ENCODE data around the gene AZIN2. TPM values are rescaled to one million over a fixed set of nuclear protein-coding genes. Genes with fewer than 3 reads are reported as not detected.

AZIN2 gene
- total and polyA plus RNA-seq, 10 of the 15 experiments (the other 5 are each of a cell fraction or from before 2014, with no cell fraction given): 0.02 to 0.85 (median 0.23) TPM

DNA sequence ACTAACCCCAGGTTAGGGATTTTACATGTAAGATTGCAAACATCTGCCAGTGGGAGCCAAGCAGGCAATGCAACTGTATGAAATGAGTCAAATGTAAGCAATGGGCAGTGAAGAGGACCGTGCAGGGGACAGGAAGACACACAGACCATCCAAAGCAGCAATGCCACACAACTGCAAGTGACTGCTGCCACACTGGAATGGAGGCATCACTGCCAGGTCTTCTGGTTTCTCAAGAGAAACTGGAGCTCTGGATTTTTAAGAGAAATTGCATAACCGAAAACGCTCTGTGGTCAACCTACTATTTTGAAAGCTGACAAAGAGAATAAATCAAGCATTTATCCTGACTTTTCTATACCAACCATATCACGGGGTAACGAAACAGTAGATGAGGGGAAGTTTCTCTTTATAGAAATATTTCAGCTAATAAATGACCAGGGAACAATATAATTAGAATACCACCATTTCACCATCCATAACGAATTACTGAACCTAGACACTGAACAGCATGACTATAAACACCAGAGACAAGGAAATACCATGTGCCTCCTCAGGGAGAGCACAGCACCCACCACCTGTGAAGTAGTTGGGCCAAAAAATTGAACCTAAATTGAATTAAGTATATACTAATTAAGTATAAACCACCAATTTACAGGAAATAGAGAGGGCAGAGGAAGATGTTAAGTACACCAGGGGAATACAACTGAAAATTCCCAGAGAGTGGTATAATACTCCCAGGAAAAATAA lies 48.7 kb upstream of the AZIN2 start:
- ATAC-seq (no peak), DNase-seq (ENCODE audit: low read depth, low spot score) (no peak), FAIRE-seq (no peak)
- no peaks in the 10 kb centered on the region for H3K27me3 ChIP-seq (replicated peaks in 1 of 2; ENCODE audit: control insufficient read depth in 2 of 2, insufficient read depth in 2 of 2, low read length in 1 of 2)
- intact Hi-C loops (cut with micrococcal nuclease; ENCODE audit: unreplicated experiment): no loop called here
- CTCF ChIA-PET: interaction anchor here (0.8 to 1.4 kb wide), 3 partner anchors 10 to 86 kb away, joined by 3 read pairs; no protein-coding TSS in a partner anchor
- H3K4me2 ChIP-seq (ENCODE audit: control insufficient read depth, insufficient read depth): peak overlapping the region; percentile 78
- peaks cover 92% of the 10 kb centered on the region for H3K79me2 ChIP-seq (ENCODE audit: control insufficient read depth, insufficient read depth, low read length)
- TF ChIP-seq, protein P1, sequence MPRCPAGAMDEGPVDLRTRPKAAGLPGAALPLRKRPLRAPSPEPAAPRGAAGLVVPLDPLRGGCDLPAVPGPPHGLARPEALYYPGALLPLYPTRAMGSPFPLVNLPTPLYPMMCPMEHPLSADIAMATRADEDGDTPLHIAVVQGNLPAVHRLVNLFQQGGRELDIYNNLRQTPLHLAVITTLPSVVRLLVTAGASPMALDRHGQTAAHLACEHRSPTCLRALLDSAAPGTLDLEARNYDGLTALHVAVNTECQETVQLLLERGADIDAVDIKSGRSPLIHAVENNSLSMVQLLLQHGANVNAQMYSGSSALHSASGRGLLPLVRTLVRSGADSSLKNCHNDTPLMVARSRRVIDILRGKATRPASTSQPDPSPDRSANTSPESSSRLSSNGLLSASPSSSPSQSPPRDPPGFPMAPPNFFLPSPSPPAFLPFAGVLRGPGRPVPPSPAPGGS (IDR thresholded peaks at IDR 0.05; ENCODE audit: borderline replicate concordance, insufficient read depth, low read depth, low read length, poor library complexity, severe bottlenecking): no peak
- TF ChIP-seq RUNX3 (IDR thresholded peaks at IDR 0.05; ENCODE audit: low read length): 0 out of 2 replicates have a peak, but pooled peaks have one; percentile 22
- POLR2A ChIA-PET: interaction anchor here (0.5 to 0.8 kb wide), 2 partner anchors 11 to 318 kb away, joined by 3 to 4 read pairs; no protein-coding TSS in a partner anchor
- no TSS peak for BruUV-seq (replicated peaks)
- H4K20me1 ChIP-seq (ENCODE audit: control insufficient read depth, insufficient read depth): peaks cover 5% of the 10 kb centered on the region; the same call in 1 of the 2 replicates
- peaks cover 0 to 25% of the 10 kb centered on the region in 2 experiments for H3K36me3 ChIP-seq (ENCODE audit: control insufficient read depth in 2 of 2, insufficient read depth in 2 of 2, low read length in 1 of 2)
- no peaks in the 10 kb centered on the region for H3K9me3 ChIP-seq (replicated peaks; ENCODE audit: control insufficient read depth, insufficient read depth, low read length)
- no peak overlapping the region; the same call in 1 of the 2 replicates for H3K27ac ChIP-seq (ENCODE audit: control insufficient read depth, insufficient read depth)
- H2AFZ ChIP-seq (ENCODE audit: control insufficient read depth, low read depth, low read length): no peak overlapping the region
- H3K9ac ChIP-seq (ENCODE audit: control insufficient read depth, insufficient read depth, low read length): peak overlapping the region; percentile 41; the same call in 1 of the 2 replicates
- RAD21 ChIA-PET (ENCODE audit: unreplicated experiment): interaction anchor here (1.3 to 3.0 kb wide), 4 partner anchors 40 to 73 kb away, joined by 3 to 9 read pairs (median 6); no protein-coding TSS in a partner anchor
- peaks cover 15% of the 10 kb centered on the region for H3K4me1 ChIP-seq (ENCODE audit: control insufficient read depth, insufficient read depth, low read length)
- H3K4me3 ChIP-seq: peak overlapping the region; percentile 43
- WGBS (ENCODE audit: insufficient coverage, insufficient replicate concordance, low lambda C conversion rate, missing lambda C conversion rate): 73% methylated on average over 6 of the region's 6 CpGs
- in situ Hi-C loops (cut with MboI): no loop called here
- SMC1A ChIA-PET (ENCODE audit: uncharacterized antibody, unreplicated experiment): interaction anchor here (0.7 to 5.7 kb wide), 9 partner anchors 17 to 113 kb away, joined by 3 to 53 read pairs (median 5); no protein-coding TSS in a partner anchor
